Activated T-helper 1 cell treated with anti-CD3 and anti-CD28 coated beads, Interleukin-12 subunit alpha, Interleukin-12 subunit beta, Interleukin-2, Interleukin-4 antibody, amounts not matched to agents 30 ng/mL and 10 ng/mL and 1 ng/mL, durations not matched to agents 14 hours and 24 hours and 36 hours (primary cell): ENCODE data around the gene SPATA13. TPM values are rescaled to one million over a fixed set of nuclear protein-coding genes. Genes with fewer than 3 reads are reported as not detected.

Experiments
- DNase-seq: peaks from one replicate; pipeline ENCODE4 v3.0.0; 2021; ENCODE audit warnings: low spot score
- H3K27ac Mint-ChIP-seq: one replicate; pipeline ENCODE4 v1.8.0; 2021; ENCODE audit warnings: mild to moderate bottlenecking, mixed read lengths
- H3K27me3 Mint-ChIP-seq: one replicate; pipeline ENCODE4 v1.8.0; 2022; ENCODE audit warnings: mild to moderate bottlenecking, moderate library complexity, mixed read lengths; ENCODE audit not compliant: insufficient read depth
- H3K36me3 Mint-ChIP-seq: one replicate; pipeline ENCODE4 v1.8.0; 2021; ENCODE audit warnings: low read depth, mixed read lengths
- H3K4me1 Mint-ChIP-seq: one replicate; pipeline ENCODE4 v1.8.0; 2021; ENCODE audit warnings: low read depth, mixed read lengths
- H3K4me3 Mint-ChIP-seq: one replicate; pipeline ENCODE4 v1.8.0; 2021; ENCODE audit warnings: mild to moderate bottlenecking, moderate library complexity, mixed read lengths
- H3K9me3 Mint-ChIP-seq: one replicate; pipeline ENCODE4 v1.8.0; 2021; ENCODE audit warnings: mixed read lengths
- intact Hi-C: fragments of 100-400 bp; cut with micrococcal nuclease; formaldehyde crosslinking; loops from one replicate; pipeline ENCODE4 v1.15.1; 2024
- total RNA-seq: library from RNA; stranded (reverse); gene quantifications from 2 replicates; pipeline ENCODE4 v1.2.3, GENCODE V29; 2022

The SPATA13 gene
- total RNA-seq, 1 donor from 2014 or later, result 56.2 TPM

DNA sequence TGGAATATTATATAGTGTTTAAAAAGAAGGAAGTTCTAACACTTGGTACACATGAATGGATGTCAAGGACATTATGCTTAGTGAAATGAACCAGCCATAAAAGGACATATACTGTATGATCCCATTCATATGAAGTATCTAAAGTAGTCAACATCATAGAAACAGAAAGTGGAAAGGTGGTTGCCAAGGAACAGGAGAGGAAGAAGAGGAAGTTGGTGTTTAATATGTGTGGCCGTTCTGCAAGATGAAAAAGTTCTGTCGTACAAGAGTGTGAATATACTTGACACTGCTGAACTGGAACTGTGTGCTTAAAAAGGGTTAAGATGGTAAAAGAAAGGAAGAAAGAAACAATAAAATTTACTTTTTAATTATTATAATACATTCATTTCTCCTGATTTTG lies 115.8 kb downstream of the SPATA13 start:
- Mint-ChIP-seq H3K27me3 (no peaks in the 10 kb centered on the region), H3K4me3 (peak overlapping the region; percentile 59), H3K4me1 (peaks cover 78% of the 10 kb centered on the region), H3K36me3 (peaks cover 20% of the 10 kb centered on the region), H3K9me3 (no peaks in the 10 kb centered on the region), H3K27ac (peak overlapping the region; percentile 83)
- intact Hi-C loops, result loop anchor here (10.0 kb wide), 3 partner anchors 408 to 1778 kb away; partner anchors contain the start of genes ATP12A, MTMR6 and SHISA2
- no peak for DNase-seq

DNA sequence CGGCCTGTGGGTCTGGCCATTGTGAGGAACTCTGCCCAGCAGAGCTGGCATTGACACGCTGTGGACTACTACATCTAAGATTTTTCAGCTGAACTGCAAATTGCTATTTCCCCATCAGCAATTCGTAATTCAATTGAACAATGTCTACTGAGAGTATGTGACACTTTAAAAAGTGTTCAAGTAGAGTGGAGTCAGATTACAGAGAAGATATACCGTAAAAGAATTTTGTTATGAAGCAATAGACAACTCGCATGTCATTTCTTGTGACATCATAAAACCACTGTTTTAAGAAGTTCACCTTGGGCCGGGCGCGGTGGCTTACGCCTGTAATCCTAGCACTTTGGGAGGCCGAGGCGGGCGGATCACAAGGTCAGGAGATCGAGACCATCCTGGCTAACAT lies 116.3 kb downstream of the SPATA13 start:
- H3K27ac Mint-ChIP-seq, result peak overlapping the region; percentile 36
- peaks cover 74% of the 10 kb centered on the region for H3K4me1 Mint-ChIP-seq

DNA sequence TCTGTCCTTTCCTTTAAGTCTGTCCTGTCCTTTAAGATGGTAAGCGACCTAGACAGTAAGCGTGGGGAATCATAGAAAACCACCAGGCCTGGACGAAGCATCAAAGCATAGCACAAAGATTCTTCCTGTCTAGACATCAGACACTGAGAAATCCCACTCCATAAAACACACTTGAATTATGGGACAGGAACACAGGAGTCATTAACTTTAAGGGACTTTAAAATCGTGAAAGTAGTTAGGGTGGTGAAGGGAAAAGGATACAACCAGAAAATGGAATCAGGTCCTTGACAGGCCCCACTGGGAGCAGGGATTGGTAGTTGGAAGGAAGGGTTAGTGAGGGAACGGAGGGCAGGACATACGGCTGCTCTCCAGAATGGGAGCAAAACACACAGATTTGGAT lies 117.2 kb downstream of the SPATA13 start:
- no peaks in the 10 kb centered on the region for H3K27me3 Mint-ChIP-seq
- H3K27ac Mint-ChIP-seq, result peak overlapping the region; percentile 74
- H3K4me3 Mint-ChIP-seq, result no peak overlapping the region
- H3K4me1 Mint-ChIP-seq, result peaks cover 72% of the 10 kb centered on the region
- peaks cover 14% of the 10 kb centered on the region for H3K36me3 Mint-ChIP-seq
- no peaks in the 10 kb centered on the region for H3K9me3 Mint-ChIP-seq
- intact Hi-C loops, result loop anchor here (10.0 kb wide), 3 partner anchors 407 to 1777 kb away; partner anchors contain the start of genes ATP12A, MTMR6 and SHISA2
- DNase-seq, result no peak

More for the DNA sequence above, 116.3 kb downstream of the SPATA13 start:
- no peaks in the 10 kb centered on the region for H3K27me3 Mint-ChIP-seq
- H3K9me3 Mint-ChIP-seq, result no peaks in the 10 kb centered on the region
- H3K4me3 Mint-ChIP-seq, result no peak overlapping the region
- H3K36me3 Mint-ChIP-seq, result peaks cover 18% of the 10 kb centered on the region
- DNase-seq, result no peak
- intact Hi-C loops, result loop anchor here (10.0 kb wide), 3 partner anchors 408 to 1778 kb away; partner anchors contain the start of genes ATP12A, MTMR6 and SHISA2

DNA sequence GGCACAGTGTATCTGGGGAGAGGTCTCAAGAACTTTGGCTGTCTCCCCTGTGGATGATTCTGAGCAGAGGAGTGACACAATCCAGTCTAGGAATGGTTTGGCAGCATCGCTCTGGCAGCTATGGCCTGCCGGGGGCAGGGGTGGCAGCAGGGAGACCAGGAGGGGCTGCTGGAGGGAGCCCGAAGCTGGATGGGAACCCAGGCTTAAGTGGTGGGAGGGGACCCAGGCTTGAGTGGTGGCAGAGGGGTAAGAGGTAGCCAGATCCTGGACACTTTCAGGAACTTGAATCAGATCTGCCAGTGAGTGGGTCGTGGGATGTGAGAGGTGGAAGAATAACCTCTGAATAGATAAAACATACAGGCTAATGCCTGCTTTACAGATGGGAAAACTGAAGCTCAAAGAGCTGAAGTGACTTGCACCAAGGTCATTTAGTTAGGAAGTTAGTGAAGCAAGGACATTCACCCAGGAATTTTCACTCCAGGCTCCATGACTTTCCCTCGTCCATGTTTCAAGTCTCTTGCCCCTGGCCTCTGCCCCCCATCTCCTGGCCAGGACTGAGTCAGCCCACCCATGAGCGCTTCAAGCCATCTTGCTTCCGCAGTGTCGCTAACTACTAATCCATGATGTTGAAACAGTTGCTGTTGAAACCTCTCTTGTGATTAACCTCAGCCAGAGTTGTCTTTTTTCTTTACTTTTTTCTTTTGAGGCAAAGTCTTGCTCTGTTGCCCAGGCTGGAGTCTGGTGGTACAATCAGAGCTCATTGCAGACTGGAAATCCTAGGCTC lies 119.0 kb downstream of the SPATA13 start:
- H3K4me3 Mint-ChIP-seq, result no peak overlapping the region
- H3K4me1 Mint-ChIP-seq, result peaks cover 58% of the 10 kb centered on the region
- peak overlapping the region; percentile 35 for H3K27ac Mint-ChIP-seq
- intact Hi-C loops, result loop anchor here (10.0 kb wide), 3 partner anchors 405 to 1775 kb away; partner anchors contain the start of genes ATP12A, MTMR6 and SHISA2
- H3K9me3 Mint-ChIP-seq, result no peaks in the 10 kb centered on the region
- H3K27me3 Mint-ChIP-seq, result no peaks in the 10 kb centered on the region
- H3K36me3 Mint-ChIP-seq, result peaks cover 16% of the 10 kb centered on the region
- DNase-seq, result no peak

DNA sequence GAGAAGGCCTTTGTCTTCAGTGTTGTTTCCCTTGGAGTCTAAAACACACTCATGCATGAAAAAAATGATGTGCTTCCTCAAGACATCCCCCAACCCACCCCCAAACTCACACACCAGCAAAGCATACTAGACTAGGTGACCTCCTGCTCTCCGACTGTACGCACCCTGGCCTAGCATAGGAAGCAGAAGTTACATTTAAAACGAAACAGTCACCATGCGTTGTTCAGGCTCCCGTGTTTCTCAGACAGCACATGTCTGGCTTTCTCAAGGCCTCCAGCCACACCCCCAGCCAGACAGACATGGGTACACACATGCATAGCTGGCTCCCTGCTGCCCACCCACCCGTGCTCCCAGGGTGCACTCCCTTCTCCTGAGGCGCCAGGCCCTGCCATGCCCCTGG lies 120.2 kb downstream of the SPATA13 start:
- intact Hi-C loops, result no loop called here
- Mint-ChIP-seq H3K36me3 (peaks cover 20% of the 10 kb centered on the region), H3K4me1 (peaks cover 48% of the 10 kb centered on the region), H3K9me3 (no peaks in the 10 kb centered on the region), H3K4me3 (no peak overlapping the region), H3K27me3 (no peaks in the 10 kb centered on the region), H3K27ac (no peak overlapping the region)
- DNase-seq, result no peak

DNA sequence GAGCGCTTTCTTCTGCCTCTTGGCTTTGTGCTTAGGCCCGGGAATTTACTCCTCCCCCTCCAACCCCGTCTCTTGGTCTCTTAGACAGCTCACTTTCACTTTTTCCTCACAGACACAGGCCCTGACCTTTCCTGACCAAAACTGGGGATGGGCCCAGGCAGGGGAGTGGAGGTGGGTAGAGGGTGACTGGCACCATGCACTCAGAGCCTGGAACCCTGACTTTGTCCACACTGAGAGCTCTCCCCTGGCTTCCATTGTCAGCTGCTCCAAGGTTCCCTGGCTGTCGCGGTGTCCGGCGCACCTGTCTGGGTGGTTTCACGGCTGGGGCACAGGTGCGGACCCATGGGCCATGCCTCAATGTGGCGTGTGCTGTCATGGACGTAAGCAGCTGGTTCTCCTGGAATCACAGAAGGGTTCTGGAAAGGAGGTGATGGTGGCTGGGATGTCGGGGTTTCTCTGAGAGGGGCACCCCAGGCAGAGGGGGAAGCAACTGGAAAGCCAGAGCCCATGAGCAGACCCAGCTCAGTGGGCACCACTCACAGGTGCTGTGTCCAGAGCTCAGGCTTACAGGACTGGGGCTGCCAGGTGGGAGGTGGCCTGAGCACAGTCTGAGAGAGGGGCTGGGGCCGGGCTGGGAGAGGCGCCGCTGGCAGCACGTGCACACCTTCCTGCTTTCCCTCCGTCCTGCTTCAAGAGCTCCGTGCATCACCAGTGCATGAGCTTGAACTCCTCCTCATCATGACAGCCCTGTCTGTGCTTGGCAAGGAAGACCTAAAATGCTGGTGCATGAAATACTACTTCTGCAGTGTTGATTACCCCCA lies 120.9 kb downstream of the SPATA13 start:
- peak overlapping the region; percentile 74 for H3K27ac Mint-ChIP-seq
- H3K27me3 Mint-ChIP-seq, result no peaks in the 10 kb centered on the region
- peaks cover 23% of the 10 kb centered on the region for H3K36me3 Mint-ChIP-seq
- intact Hi-C loops, result no loop called here
- no peak overlapping the region for H3K4me3 Mint-ChIP-seq
- no peaks in the 10 kb centered on the region for H3K9me3 Mint-ChIP-seq
- no peak for DNase-seq
- H3K4me1 Mint-ChIP-seq, result peaks cover 43% of the 10 kb centered on the region

DNA sequence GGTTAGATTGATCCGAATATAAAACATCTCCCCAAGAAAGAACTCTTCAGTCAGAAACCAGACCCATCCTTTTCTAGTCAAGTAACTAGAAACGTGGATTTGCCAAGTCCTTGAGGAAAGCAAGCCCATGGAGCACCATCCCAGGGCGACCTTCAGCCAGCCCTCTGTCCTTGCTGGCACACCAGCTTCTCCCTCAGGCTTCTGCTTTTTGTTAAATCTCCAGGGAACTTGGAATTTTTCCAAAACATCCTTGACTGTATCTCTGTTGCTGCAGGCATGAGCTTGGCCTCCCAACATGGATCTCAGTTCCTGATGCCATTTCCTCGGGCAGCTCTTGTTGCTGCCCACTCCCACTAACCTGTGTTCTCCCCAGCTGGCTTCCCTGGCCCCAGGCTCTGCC lies 121.7 kb downstream of the SPATA13 start:
- Mint-ChIP-seq H3K27ac (no peak overlapping the region), H3K36me3 (peaks cover 26% of the 10 kb centered on the region)

DNA sequence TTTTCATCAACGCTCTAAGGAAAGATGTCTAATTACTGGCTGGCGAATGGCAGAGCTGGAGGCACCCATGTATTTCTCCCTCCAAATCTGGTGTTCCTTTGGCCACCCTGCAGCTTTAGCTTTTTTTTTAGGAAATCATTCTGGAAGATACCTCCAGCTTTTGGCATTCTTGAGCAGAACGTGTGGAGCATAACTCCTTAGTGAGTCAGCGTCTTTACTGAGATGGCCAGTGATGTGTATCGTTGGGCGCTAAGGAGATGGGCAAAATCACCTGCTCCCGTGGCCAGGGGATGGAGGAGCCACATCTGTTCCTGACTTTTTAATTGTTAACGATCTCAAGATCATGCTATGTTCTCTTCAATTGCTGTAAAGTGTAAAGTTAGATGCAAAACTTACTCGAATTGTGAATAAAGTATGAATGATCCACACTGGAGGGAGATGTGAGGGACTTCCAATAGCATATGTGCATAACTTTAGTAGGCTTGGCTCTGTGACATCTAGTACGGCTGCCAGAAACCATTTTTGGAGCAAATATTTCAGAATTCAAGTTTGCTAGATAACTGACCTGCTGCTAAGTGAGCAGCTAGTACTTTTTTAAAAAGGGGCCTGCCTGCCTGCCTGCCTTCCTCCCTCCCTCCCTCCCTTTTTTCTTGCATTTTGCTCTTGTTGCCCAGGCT lies 124.5 kb downstream of the SPATA13 start:
- Mint-ChIP-seq H3K27ac (no peak overlapping the region), H3K4me3 (no peak overlapping the region), H3K27me3 (no peaks in the 10 kb centered on the region), H3K9me3 (no peaks in the 10 kb centered on the region), H3K36me3 (peaks cover 40% of the 10 kb centered on the region), H3K4me1 (peaks cover 17% of the 10 kb centered on the region)
- DNase-seq, result no peak
- intact Hi-C loops, result no loop called here

More for the DNA sequence above, 121.7 kb downstream of the SPATA13 start:
- intact Hi-C loops, result no loop called here
- Mint-ChIP-seq H3K4me1 (peaks cover 36% of the 10 kb centered on the region), H3K4me3 (no peak overlapping the region), H3K9me3 (no peaks in the 10 kb centered on the region), H3K27me3 (no peaks in the 10 kb centered on the region)
- DNase-seq, result no peak

DNA sequence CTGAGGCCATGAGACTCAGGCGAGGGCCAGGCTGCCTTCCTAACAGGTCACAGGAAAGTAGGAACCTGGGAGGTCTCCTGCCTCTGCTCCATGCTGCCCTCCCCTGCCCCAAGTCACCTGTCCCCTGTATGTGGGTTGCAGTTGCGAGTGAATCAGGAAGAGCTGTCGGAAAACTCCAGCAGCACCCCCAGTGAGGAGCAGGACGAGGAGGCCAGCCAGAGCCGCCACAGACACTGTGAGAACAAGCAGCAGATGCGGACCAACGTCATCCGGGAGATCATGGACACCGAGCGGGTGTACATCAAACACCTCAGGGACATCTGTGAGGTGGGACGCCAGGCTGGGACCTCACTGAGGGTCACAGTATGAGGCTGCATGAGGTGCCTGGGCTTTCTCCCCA lies 126.1 kb downstream of the SPATA13 start:
- H3K27ac Mint-ChIP-seq, result no peak overlapping the region

DNA sequence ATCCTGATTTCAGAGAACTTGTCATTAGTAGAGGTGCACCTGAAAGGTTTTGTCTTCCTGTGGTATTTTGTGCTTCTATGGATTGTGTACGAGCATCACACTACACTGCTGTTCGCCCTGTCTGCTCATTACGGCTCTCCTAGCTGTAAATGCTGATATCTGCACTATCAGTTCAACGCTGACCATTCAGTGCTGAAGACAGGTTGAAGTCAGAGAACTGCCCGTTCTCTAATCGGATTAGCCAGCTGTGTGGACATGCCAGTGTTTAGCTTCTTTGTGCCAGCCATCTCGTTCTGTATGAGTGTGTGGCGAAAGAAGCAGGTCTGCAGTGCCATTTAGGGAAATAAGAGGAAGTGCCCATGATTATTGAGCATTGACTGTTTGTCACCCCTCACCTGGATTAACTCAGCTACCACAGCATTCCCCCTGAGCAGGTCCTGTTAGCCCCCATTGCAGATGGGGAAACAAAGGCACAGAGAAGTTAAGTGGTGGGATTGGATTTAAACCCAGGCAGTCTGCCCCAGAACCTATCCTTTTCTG lies 127.3 kb downstream of the SPATA13 start:
- Mint-ChIP-seq H3K27me3 (no peaks in the 10 kb centered on the region), H3K4me1 (peaks cover 3% of the 10 kb centered on the region), H3K4me3 (no peak overlapping the region), H3K9me3 (no peaks in the 10 kb centered on the region), H3K27ac (no peak overlapping the region), H3K36me3 (peaks cover 55% of the 10 kb centered on the region)
- no peak for DNase-seq
- intact Hi-C loops, result no loop called here

More for the DNA sequence above, 126.1 kb downstream of the SPATA13 start:
- no peak for DNase-seq
- intact Hi-C loops, result no loop called here
- no peak overlapping the region for H3K4me3 Mint-ChIP-seq
- H3K9me3 Mint-ChIP-seq, result no peaks in the 10 kb centered on the region
- peaks cover 9% of the 10 kb centered on the region for H3K4me1 Mint-ChIP-seq
- H3K36me3 Mint-ChIP-seq, result peaks cover 47% of the 10 kb centered on the region
- no peaks in the 10 kb centered on the region for H3K27me3 Mint-ChIP-seq

DNA sequence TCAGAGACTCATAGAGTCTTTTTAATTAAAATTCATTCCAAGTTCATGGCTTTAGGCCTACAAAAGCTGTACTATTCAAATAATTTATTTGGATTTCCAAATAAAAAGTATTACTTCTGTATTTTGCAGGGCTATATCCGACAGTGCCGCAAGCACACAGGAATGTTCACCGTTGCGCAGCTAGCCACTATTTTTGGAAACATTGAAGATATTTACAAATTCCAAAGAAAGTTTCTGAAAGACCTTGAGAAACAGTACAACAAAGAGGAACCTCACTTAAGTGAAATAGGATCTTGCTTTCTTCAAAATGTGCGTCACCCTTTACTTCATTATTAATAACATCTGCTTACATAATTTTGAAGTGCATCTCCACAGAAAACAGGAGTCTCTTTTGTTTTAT lies 128.3 kb downstream of the SPATA13 start:
- H3K27ac Mint-ChIP-seq, result no peak overlapping the region
- DNase-seq, result no peak
- H3K4me3 Mint-ChIP-seq, result no peak overlapping the region
- intact Hi-C loops, result no loop called here
- H3K4me1 Mint-ChIP-seq, result no peaks in the 10 kb centered on the region
- H3K9me3 Mint-ChIP-seq, result no peaks in the 10 kb centered on the region
- no peaks in the 10 kb centered on the region for H3K27me3 Mint-ChIP-seq
- peaks cover 61% of the 10 kb centered on the region for H3K36me3 Mint-ChIP-seq

DNA sequence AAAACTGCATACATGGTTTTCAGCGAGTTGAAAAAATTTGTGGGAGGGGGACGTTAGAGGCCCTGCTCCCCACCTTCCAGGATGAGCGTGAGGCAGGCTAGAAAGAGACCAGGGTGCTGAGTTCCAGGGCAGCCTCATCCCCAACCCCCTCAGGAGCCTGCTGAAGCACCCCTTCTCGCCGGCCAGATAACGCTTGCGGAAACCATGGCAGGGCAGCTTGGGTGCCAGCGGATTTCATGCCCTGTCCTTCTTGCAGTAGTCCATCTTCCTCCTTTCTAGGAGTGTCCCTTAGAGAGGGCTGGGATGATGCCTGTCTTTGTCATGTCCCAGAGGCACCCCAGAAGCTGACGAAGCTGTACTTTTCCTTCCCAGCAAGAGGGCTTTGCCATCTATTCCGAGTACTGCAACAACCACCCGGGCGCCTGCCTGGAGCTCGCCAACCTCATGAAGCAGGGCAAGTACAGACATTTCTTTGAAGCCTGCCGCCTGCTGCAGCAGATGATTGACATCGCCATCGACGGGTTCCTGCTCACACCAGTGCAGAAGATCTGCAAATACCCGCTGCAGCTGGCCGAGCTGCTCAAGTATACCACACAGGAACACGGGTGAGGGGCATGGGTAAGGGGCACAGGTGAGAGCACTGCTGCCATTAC lies 129.9 kb downstream of the SPATA13 start:
- H3K36me3 Mint-ChIP-seq, result peaks cover 65% of the 10 kb centered on the region

More for the DNA sequence above, 129.9 kb downstream of the SPATA13 start:
- Mint-ChIP-seq H3K9me3 (no peaks in the 10 kb centered on the region), H3K4me3 (no peak overlapping the region), H3K27ac (no peak overlapping the region), H3K27me3 (no peaks in the 10 kb centered on the region), H3K4me1 (no peaks in the 10 kb centered on the region)
- no peak for DNase-seq
- intact Hi-C loops, result no loop called here
